D341Med (cell line): Measurements from ENCODE around the gene SGK1.
"Not testable (repeated sequence)": the region's sequence is repeated elsewhere in the genome, so short reads cannot be mapped to it uniquely, and the experiment has no call there.

Experiments
- DNase-seq: peaks from one replicate; pipeline ENCODE4 v3.0.0; 2012; ENCODE audit warnings: low spot score

The SGK1 gene

GRCh38 chr6:134187751-134188150 is 130.2 kb downstream of the SGK1 start:
- no peak for DNase-seq

- DNase-seq, result no peak
Measured at GRCh38 chr6:134187154-134187553, 130.8 kb downstream of the SGK1 start.

- no peak for DNase-seq
Measured at GRCh38 chr6:134186355-134186754, 131.6 kb downstream of the SGK1 start.

GRCh38 chr6:134185277-134185676 is 132.6 kb downstream of the SGK1 start:
- no peak for DNase-seq

GRCh38 chr6:134183844-134184243 is 134.1 kb downstream of the SGK1 start:
- DNase-seq, result no peak

GRCh38 chr6:134182528-134182927 is 135.4 kb downstream of the SGK1 start:
- DNase-seq, result no peak

GRCh38 chr6:134181726-134182125 is 136.2 kb downstream of the SGK1 start:
- not testable (repeated sequence) for DNase-seq

GRCh38 chr6:134181251-134181650 is 136.7 kb downstream of the SGK1 start:
- DNase-seq, result not testable (repeated sequence)

GRCh38 chr6:134180540-134180939 is 137.4 kb downstream of the SGK1 start:
- not testable (repeated sequence) for DNase-seq

- DNase-seq, result peak; percentile 50
Measured at GRCh38 chr6:134178161-134179044, 139.5 kb downstream of the SGK1 start.

GRCh38 chr6:134177753-134178160 is 140.2 kb downstream of the SGK1 start:
- DNase-seq, result no peak

- no peak for DNase-seq
Measured at GRCh38 chr6:134177236-134177635, 140.7 kb downstream of the SGK1 start.

- no peak for DNase-seq
Measured at GRCh38 chr6:134176264-134176975, 141.5 kb downstream of the SGK1 start.

- DNase-seq, result no peak
Measured at GRCh38 chr6:134175532-134176263, 142.2 kb downstream of the SGK1 start.

- DNase-seq, result peak; percentile 95
Measured at GRCh38 chr6:134174672-134175531, 143.0 kb downstream of the SGK1 start.

GRCh38 chr6:134173936-134174671 is 143.8 kb downstream of the SGK1 start:
- DNase-seq, result peak; percentile 63

GRCh38 chr6:134173366-134173725 is 144.6 kb downstream of the SGK1 start:
- DNase-seq, result no peak

- DNase-seq, result no peak
Measured at GRCh38 chr6:134172706-134173365, 145.1 kb downstream of the SGK1 start.

GRCh38 chr6:134172020-134172705 is 145.7 kb downstream of the SGK1 start:
- no peak for DNase-seq

GRCh38 chr6:134171517-134171916 is 146.4 kb downstream of the SGK1 start:
- no peak for DNase-seq
